ENCODE results near the gene OSTC.

DNA sequence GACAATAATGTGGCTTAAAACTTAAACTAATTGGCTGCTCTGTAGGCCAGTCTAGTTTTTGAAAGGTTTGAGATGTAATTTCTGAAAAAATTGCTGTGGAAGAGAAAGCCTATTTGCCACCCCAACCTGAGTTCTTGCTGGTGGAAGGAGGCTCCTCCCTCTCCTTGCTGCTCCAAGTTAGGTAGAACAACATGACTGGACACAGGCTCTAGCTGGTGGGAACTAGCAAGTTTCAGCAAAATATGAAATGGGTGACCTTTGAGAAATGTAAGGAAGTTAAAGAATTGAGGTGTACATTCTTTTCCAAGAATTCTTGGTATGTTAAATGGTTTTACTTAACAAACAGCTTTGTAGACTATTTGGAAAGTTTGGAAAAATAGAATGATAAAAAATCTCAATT lies 22.0 kb upstream of the OSTC start:
- TF ChIP-seq YY1 (IDR thresholded peaks at IDR 0.05; ENCODE audit: insufficient read depth, insufficient read length) (no peak), ZNF274 (IDR thresholded peaks at IDR 0.05; ENCODE audit: low read depth, low read length) (no peak), SUZ12 (IDR thresholded peaks at IDR 0.05; ENCODE audit: extremely low read depth, insufficient read depth, insufficient read length) (no peak)

Measured in NT2/D1 (cell line).